A673 (cell line): ENCODE measurements around the gene CELF1.

Experiments used
- EZH2 ChIP-seq: fragments of 200-600 bp; sonication (generic); IDR thresholded peaks from 2 replicates; pipeline ENCODE4 v1.6.1; 2017; ENCODE audit warnings: borderline replicate concordance, low read depth, mild to moderate bottlenecking, mixed read lengths, antibody characterized with exemption, low read length; ENCODE audit not compliant: poor library complexity, severe bottlenecking
- TF ChIP-seq, protein P1 (sequence below): fragments of 300-800, 200-600 bp; sonication (generic); conservative IDR thresholded peaks from 2 replicates; pipeline ENCODE4 v1.5.1; 2017; ENCODE audit warnings: low read depth, mild to moderate bottlenecking, antibody characterized with exemption, low read length, moderate library complexity, mixed read lengths

DNA sequence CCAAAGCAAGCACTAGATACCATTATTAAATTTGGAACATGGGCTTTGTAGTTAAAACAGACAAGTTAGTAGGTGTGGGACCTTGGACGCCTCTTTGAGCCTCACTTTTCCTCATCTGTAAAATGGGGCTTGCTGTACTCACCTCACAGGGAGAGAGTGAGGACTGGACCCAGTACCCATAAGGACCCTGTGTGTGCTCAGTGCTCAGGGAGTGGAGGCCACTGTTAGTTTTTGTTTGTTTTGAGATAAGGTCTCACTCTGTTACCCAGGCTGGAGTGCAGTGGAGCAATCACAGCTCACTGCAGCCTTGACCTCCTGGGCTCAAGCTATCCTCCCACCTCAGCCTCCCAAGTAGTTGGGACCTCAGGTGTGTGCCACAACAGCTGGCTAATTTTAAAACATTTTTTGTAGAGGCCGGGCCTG, 112.9 kb downstream of the CELF1 start:
- no peak for TF ChIP-seq EZH2
- TF ChIP-seq, protein P1, sequence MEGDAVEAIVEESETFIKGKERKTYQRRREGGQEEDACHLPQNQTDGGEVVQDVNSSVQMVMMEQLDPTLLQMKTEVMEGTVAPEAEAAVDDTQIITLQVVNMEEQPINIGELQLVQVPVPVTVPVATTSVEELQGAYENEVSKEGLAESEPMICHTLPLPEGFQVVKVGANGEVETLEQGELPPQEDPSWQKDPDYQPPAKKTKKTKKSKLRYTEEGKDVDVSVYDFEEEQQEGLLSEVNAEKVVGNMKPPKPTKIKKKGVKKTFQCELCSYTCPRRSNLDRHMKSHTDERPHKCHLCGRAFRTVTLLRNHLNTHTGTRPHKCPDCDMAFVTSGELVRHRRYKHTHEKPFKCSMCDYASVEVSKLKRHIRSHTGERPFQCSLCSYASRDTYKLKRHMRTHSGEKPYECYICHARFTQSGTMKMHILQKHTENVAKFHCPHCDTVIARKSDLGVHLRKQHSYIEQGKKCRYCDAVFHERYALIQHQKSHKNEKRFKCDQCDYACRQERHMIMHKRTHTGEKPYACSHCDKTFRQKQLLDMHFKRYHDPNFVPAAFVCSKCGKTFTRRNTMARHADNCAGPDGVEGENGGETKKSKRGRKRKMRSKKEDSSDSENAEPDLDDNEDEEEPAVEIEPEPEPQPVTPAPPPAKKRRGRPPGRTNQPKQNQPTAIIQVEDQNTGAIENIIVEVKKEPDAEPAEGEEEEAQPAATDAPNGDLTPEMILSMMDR, result no peak
